ENCODE results near the gene NTM. TPM values are rescaled to one million over a fixed set of nuclear protein-coding genes. Genes with fewer than 3 reads are reported as not detected.

The NTM gene
- total RNA-seq, 1 donor from 2014 or later = 158 TPM

DNA sequence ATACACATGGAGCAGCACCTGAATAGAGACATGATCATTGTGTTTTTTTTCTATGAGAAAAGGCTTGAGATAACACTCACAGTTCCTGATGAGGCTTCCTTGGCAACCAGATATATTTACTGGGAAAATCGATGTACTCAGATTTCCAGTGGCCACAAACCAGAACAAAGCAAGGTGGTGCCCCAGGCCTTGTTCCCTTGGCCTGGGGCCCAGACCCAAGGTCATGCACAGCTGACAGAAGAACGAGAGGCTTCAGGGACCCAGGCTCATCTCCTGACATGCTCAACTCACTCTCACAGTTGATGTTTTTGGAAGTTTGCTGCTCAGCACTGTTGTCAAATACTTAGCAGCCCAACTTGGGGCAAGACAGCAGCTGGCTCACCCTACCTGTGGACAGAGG is 281.8 kb downstream of the NTM start:
- no peak for DNase-seq

DNA sequence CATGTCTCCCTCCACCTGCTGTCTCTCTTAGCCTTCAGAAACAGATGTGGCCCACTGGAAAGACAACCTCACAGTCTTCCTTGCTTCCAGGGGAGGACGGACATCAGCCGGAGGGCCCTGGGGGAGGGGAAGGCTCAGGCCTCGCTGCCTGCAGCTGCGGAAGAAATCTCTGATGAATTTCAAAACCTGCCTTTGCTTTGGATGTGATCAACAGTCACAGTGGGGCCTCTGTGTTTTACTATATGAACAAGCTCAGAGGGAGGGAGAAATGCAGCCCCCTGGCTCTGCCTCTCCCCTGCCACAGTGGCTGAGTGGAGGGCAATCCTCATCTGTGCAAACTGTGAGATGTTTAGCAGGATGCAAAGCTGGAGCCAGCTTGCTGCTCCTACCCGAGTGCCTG is 282.8 kb downstream of the NTM start:
- no peak for DNase-seq

DNA sequence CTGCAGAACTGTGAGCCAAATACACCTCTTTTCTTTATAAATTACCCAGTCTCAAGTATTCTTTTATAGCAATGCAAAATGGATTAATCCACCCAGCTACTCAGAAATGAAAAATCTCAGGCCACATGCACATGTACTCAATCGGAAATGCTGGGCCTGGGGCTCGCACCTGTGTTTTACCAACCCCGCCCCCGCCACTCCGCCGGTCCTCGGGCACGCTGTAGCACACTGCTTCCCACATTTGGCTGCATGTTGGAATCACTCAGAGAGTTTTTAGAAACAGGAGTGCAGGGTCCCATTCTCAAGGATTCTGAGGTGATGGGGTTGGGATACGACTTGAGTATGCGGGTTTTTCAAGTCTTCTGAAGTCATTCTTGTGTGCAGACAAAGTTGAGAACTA is 284.4 kb downstream of the NTM start:
- DNase-seq = no peak

DNA sequence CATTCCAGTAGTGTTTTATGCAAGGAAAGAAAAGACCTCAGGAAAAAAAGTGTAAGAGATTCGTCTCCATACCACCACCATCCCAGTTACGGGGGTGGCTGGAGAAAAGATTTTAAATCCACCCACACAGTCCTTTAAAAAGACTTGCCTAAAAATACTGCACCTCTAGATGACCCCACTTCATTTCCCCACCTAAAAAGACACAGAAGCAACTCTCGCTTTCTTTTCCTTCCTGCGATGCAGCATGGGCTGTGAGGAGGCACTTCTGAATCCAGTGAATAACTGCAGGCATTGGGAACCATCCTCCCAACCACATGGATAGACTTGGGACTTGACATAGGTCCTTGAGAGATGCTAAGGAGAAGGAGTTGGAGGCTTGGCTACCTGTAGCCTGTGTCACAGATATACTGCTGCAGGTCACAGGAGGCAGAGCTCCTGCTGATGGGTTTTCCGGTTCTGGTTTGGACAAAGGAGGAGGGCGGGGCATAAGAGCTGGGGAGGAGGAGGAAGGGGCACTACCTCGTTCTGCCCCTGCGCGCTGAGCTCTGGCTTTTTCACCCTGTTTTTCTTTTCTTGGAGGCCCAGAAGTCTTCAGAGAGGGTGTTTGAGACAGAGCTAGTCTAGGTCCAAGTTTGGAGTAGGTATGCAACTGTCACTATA is 285.9 kb downstream of the NTM start:
- DNase-seq = no peak

DNA sequence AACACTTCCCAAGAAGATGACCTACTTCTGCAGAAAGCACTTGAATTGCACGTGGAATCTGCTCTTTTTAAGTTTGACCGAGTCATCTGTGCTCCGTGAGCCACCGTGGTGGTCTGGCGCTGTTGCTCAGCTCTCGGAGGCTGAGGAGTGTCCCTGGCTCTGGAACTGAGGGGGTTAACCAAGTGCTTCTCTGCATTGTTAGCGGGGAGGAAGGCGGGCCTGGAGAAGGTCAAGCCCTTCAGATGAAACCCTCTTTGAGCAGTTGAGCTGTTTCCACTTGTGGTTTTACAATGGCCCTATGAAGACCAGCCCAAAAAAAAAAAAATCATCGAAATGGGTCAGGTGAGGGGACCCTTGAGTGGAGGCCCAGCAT is 286.4 kb downstream of the NTM start:
- DNase-seq = no peak

DNA sequence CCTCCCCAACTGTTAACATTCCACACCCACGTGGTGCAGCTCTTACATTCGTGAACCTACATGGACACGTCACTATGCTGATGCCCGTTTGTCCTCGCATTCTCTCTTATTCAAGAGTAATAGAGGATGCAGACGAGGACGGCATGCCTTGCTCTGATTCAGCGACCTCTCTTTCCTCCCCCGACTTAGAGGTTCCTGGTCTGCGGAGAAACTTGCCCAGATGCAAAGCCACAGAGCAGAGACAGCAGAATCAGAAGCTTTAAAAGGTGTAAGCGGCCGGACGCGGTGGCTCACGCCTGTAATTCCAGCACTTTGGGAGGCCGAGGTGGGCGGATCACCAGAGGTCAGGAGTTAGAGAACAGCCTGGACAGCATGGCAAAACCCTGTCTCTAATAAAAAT is 288.0 kb downstream of the NTM start:
- no peak for DNase-seq

DNA sequence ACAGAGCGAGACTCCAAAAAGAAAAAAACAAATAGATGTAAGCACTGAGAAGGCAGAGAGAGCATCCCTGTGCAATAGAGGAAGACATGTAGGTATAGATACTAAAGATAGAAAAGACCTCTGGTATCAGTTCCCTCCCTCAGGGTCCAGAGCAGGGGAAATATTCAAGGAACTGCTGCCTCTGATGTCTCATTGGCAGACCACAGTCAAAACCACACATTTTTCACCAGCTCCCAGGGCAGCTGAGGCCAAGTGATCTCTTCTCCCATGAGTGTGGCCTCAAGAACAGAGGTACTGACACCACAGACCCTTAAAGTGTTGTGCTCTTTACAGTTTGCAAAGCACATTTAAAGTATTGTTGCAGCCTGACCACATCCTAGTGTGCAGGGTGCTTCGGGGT is 288.5 kb downstream of the NTM start:
- no peak for DNase-seq

DNA sequence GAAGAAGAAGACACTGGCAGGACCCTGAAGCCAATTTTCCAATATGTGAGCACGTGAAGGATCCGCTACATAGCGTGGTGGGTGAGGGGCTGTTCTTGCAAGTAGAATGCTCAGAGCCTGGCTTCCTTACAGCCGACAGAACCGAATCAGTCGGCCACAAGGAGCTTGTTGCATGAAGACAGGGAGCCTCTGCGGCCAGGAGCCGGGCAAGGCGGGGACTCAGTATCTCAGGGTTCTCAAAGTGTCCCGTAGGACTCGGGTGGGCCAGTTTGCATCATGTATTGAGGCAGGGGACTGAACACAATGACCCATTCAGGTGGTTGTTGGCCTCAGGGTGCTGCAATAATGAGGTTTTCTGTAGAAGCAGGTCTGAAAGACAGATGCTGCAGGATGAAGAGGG is 289.5 kb downstream of the NTM start:
- no peak for DNase-seq

DNA sequence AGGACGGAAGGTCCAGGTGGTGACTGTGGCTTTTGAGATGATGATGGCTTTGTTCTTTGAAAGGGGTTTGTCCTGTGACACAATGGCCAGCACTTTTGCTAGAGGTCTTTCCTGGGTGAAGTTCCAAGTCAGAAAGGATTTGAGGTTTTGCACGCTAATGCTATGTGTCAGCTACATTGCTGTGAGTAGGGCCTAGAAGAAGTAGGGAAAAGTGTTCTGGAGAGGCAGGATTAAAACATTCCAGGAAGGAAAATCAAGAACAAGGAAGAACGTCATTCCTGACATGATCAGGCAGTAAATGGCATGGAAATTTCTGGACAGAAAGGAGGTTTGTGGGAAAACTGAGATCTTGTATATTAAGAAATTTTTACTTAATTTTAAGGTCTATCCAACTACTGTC is 290.7 kb downstream of the NTM start:
- no peak for DNase-seq

DNA sequence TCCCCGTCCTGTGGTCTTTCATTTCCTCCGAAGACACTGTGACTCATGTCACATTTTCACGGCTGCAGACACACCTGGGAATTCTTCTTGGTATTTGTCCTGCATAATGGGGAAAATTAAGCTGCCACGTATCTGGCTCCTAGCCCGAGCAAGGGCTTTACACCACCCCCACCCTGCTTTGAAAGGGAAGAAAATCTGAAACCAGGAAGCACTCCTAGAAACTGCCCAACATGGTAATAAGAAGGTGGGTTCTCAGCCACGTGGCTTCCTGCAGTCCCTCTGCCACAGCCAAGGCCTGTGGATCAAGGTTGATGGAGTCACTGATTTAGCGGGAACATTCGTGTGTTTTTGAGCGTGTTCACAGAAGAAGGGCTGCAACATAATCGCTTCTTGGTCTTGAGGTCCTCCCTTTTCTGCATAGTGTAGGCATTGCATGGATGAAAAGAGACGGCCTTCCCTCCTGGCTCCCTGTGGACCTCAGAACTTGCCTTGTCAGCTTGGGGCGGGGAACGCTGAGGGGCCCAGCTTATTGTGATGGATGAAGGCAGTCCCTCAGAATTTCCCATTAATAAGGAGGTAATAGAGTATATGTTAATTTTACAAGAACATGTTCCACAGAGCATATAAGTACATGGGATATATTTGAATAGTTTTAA is 292.0 kb downstream of the NTM start:
- no peak for DNase-seq

DNA sequence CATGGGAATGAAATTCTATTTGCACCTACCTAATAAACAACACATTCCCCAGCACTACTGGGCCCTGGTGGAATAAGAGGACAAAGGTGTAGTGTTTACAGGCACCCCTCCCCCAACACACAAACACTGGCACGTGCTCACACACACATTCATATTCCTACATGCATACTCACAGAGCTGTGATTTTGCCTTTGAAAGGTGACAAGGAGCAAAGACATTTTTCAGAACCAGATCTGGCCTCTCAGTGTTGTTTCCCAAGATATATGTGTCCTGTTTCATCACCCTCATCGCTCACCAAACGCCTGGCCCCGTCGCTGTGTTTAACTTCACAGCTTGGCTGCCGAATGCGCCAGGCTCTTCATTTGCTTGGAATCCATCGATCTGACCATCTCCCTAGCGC is 292.6 kb downstream of the NTM start:
- DNase-seq = no peak

DNA sequence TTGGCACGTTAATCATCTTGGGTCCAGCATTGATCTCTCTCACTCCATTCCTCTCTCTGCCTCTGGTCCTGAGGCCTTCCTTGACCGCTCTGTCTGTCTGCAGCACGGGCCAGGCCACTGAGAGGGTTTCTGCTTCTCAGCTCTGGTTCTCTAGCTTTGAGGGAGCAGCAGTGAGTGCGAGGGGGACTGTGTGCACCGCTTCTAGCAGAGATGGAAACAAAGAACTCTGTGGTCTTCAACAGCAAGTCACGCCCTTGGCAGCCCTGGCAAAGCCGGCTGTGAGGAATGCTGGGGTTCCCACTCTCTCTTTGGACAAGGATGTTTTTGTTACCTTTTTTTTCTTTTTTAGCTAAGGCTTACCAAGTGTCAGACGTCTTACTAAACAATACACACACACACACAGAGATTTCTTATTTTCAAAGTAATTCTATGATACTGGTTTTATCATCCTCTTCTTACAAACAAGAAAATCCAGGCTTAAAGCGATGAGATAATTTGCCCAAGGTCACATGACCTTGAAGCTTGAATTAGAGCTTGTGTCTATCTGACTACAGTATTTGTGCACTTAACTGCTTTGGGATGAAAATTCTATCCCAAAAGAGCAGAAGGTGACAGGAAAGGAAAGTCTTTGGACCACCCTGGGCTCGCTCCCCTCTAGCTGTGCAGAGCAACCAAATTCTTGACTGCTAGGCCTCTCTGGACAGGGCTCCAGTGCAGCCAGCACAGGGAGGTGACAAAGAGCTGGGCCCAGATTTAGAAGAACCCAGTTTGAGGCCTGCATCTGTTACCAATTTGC is 293.2 kb downstream of the NTM start:
- no peak for DNase-seq

DNA sequence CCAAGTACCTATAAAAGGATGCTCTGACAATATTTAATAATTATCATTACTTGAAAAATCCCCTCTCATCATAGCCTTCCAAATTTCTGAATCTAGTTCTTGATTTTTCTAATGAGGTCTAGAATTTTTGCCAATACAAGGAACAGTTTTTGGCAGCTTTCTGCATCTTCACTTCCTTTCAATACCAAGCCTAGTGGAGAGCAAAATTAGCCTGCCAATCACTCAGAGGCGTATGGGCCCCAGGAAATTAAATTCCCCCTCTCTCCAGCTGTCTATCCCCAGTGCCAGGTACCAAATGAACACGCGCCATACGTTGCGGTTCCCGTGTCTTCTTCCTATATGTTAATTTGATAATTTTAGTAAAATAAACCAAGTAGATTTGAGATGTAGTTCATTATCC is 293.9 kb downstream of the NTM start:
- no peak for DNase-seq

DNA sequence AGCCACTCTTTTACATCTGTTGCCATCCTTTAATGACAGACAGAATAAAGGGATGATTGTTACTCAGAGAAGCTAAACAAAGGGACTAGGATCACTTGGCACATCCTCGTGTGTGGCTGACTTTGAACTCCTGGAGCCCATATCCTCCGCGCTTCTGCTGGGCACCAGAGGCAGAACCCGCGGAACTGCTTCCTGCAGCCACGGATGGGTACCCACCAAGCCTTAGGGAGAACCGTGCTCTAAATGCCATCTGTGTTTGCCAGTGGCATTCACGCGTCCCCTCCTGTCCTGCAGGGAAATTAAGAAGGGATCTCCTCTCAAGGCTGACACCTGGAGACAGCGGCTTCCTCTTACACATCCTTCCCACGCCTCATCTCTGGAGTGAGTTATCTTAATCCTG is 294.4 kb downstream of the NTM start:
- no peak for DNase-seq

DNA sequence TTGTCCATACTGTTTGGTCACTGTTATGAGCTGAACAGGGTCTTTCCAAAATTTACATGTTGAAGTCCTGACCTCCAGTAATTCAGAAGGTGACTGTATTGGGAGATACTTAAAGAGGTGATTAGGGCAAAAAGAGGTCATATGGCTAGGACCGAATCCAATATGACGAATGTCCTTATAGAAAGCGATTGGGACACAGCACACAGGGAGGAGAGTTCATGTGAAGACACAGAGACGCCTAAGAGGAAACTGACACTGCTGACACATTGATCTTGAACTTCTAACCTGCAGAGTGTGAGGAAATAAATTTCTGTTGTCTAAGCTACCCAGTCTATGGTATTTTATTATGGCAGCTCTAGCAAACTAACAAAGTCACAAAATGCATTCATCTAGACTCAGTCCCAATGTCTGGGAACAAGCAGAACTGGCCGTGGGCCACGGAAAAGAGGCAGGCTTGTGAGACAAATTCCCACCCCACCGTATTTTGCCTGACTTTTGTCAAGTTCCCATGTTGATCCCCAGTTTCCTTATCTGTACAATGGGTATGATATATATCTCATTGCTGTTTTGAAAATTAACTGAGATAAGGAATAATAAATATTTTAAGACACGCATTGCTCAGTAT is 295.0 kb downstream of the NTM start:
- no peak for DNase-seq

DNA sequence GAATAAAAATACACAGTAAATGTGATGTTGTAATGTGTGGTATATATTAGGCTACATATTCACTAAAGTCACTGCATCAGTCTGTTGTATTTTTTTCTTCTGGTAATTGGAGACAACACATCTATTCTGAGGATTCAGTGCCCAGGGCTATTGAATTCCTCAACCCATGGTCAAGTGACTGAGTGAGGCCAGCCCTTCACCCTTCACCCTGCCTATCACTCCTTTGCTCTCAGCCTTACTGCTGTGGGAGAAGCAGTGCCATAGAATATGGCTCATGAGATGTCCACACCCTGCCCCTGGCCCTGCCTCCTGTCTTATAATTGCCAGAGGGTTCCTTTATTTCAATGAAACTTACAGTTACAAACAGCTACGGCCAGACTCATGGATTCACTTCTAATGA is 295.6 kb downstream of the NTM start:
- no peak for DNase-seq

DNA sequence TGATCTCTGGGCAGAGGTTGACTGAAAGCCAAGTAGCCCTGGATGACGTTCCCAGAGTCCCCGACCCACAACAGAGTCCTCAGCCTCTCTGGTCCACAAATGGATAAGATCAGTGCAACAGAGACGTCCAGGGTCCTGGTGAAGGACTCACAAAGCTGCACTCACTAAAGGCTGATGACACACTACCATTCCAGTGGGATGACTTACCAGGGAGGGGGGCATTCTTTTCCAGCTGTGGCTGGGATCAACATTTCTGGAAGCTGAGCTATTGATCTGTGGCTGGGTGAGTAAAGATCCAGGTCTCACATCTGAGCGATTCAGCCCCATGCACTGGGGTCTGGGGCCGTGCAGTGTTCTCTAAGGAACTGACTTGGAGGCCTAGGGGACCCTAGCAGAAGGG is 296.2 kb downstream of the NTM start:
- no peak for DNase-seq

DNA sequence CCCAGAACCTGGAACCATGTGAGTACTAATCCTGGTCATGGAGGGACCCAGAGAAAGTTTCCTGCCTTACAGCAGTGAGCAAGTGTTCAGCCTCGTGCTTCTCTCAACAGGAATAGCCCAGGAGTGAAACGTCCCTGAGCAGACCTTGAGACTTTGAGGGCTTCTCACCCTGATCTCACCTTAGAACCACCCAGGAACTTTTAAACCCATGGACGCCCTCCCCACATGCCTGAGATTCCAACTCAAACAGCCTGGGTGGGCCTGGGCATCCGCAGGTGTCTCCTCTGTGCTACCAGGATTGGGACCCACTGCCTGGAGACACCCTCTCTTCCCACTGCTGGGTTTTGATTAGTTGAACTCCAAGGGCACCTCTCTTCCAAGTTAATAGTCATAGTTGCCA is 297.2 kb downstream of the NTM start:
- DNase-seq = no peak

DNA sequence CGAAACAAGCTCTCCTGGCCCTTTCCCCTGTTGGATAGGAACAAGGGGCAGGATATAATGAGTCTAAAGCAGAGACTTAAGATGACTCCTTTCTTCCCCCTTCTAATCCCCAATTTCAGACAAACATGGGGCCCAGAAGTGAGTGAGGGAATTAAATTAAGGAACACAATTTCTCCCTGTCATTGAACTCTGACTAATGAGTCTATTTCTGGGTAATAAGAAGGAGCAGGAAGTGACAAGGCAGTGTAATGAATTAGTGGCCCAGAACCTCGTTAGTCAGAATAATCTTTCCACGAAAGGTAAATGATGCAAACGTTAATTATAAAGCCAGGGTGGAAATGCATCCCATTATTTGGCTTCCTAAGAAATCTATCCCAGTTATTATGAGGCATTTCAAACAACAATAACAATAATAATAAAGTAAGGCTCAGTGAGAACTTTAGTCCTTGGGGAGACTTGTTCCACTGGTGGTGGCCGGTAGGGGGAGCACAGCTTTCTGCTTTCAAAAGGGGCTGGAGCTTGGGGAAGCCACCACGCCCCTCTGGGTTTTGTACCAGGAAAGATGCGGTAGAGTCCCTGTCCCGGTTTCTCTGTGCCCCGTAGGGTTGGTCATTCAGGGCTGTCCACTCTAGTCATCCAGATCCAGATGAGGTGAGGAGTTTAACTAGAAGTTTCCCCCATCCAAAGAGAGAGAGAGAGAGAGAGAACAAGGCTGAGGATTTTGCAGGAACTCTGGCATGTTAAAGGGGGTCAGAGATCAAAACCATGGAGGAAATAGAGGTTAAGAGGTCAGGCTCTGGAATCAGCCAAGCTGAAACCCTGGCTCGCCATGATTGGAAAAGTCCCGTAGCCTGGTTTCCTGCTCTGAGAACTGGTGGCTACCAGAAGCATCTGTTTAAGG is 298.3 kb downstream of the NTM start:
- no peak for DNase-seq

DNA sequence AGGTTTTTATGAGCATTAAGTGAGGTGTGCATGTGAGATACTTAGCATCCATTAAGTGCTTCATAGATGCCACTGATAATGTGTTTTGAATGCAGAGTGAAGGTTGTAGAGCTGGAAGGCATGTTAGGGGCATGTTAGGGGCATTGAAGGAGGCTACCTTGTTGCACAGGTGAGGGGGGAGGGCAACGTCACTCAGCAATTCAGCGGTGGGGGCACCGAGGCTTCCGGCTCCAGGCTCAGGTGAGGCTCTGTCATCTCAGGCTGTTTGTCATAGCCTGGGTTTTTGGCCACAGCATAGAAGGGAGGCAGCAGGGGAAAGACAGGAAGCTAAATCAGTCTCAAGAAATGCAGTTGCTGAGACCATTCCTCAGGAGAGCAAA is 299.0 kb downstream of the NTM start:
- no peak for DNase-seq

DNA sequence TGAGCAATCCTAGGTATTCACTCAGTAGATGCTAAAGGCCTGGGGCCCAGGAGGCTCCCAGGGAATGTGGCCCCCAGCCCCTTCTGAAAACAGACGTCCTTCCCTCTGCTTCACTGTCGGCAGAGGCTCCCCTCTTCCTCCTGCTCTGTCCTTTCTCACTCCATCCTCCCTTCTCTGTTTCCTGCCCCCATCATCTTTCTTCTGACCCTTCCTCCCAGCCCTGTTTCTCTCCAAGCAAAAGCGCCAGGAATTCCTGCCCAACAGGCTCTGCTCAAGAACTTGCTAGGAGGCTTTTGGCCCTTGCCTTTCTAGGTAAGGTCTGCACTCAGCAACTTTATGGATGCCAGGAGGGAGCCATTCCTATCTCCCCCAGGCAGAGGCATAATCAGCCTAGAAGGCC is 300.5 kb downstream of the NTM start:
- DNase-seq = no peak

DNA sequence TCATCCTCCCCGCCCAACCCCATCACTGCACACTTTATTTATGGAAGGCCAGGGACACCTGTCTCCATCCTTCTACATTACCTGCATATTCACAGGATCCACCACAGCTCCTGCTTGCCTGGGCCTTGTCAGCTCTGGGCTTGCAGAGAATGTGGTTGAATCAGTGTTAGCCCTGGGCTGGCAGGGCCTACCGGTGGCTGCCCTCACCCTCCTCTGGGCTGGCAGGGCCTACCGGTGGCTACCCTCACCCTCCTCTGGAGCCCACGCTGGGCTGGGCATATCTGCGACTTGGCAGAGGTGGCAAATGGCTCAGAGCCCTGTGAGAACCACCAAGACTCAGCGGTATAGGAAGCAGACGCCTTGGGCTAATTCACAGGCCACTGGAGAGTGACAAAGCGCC is 300.9 kb downstream of the NTM start:
- DNase-seq = no peak

Data from occipital lobe (tissue), 2 donors.